A549 (cell line): ENCODE data around the gene SSTR3. TPM values are rescaled to one million over a fixed set of nuclear protein-coding genes. Genes with fewer than 3 reads are reported as not detected.
"Not testable (repeated sequence)": the region's sequence is repeated elsewhere in the genome, so short reads cannot be mapped to it uniquely, and the experiment has no call there.

Source experiments
- ATAC-seq, 2 experiments: fragments of 200-7000 bp in 1 of 2; fragments of >200 bp in 1 of 2; cut with Nextera tagmentation in 1 of 2; cut with Tn5 transposase in 1 of 2; 3 replicates each; pipeline versions ENCODE4 v1.8.0 to v1.9.1; 2018 to 2020; ENCODE audit warnings: mild to moderate bottlenecking in 1 of 2, moderate library complexity in 1 of 2
- CTCF ChIA-PET: fragments of 300-600 bp; sonication (Branson Sonifier 250); formaldehyde crosslinking; extraction: SDS; loops from one replicate; lab custom pipeline; 2021; ENCODE audit warnings: antibody characterized with exemption, inconsistent platforms; lab: Yijun Ruan, JAX
- POLR2A ChIA-PET: fragments of 350-600 bp; formaldehyde crosslinking; extraction: SDS; loops from one replicate; lab custom pipeline; 2021; ENCODE audit warnings: antibody characterized with exemption, inconsistent platforms; lab: Yijun Ruan, JAX
- DNase-seq, 2 experiments: peaks; one replicate each; pipeline versions ENCODE4 v3.0.0 to v3.0.0-alpha.2; 2011 to 2016; ENCODE audit warnings: low read depth in 1 of 2, low spot score in 1 of 2
- FAIRE-seq: peaks from 2 replicates; lab custom pipeline; 2011; peaks lifted over from hg19 to GRCh38; lab: Jason Lieb, UNC
- H3K27ac ChIP-seq, 2 experiments: fragments of >200 bp; sonication (Bioruptor Twin); formaldehyde crosslinking; 3 replicates each; pipeline ENCODE4 v1.5.1; 2016 to 2017
- H3K4me1 ChIP-seq: fragments of >200 bp; sonication (Bioruptor Twin); formaldehyde crosslinking; 3 replicates; pipeline ENCODE4 v1.6.1; 2016
- H3K4me2 ChIP-seq: fragments of >200 bp; sonication (Bioruptor Twin); formaldehyde crosslinking; 3 replicates; pipeline ENCODE4 v1.6.1; 2016
- H3K4me3 ChIP-seq: fragments of >200 bp; sonication (Bioruptor Twin); formaldehyde crosslinking; 3 replicates; pipeline ENCODE4 v1.5.1; 2016
- H3K9me3 ChIP-seq: fragments of >200 bp; sonication (Bioruptor Twin); formaldehyde crosslinking; 3 replicates; pipeline ENCODE4 v1.6.1; 2016
- CBX8 ChIP-seq: fragments of 200-600 bp; sonication (generic); IDR thresholded peaks from 2 replicates; pipeline ENCODE4 v1.6.1; 2016
- CHD4 ChIP-seq: fragments of 200-600 bp; sonication (generic); IDR thresholded peaks from 2 replicates; pipeline ENCODE4 v1.6.1; 2016; ENCODE audit warnings: antibody characterized with exemption, mild to moderate bottlenecking, borderline replicate concordance
- EP300 ChIP-seq, 2 experiments: fragments of >200 bp; sonication (Bioruptor Twin); formaldehyde crosslinking; IDR thresholded peaks; 2 replicates in 1 of 2; 3 replicates in 1 of 2; pipeline ENCODE4 v1.6.1; 2016 to 2017
- FOSB ChIP-seq: fragments of 250-450 bp; sonication (Bioruptor Pico); IDR thresholded peaks from 2 replicates; pipeline ENCODE4 v1.5.0; 2020; ENCODE audit warnings: mild to moderate bottlenecking, moderate library complexity
- FOXS1 ChIP-seq: fragments of 250-450 bp; sonication (Bioruptor Pico); IDR thresholded peaks from 2 replicates; pipeline ENCODE4 v1.5.0; 2020; ENCODE audit warnings: mild to moderate bottlenecking, moderate library complexity
- GATA3 ChIP-seq: IDR thresholded peaks from 2 replicates; pipeline ENCODE4 v1.6.1; 2012; ENCODE audit warnings: borderline replicate concordance
- HDAC2 ChIP-seq: fragments of 200-600 bp; sonication (generic); IDR thresholded peaks from 2 replicates; pipeline ENCODE4 v1.6.1; 2016
- HOXB5 ChIP-seq: fragments of 250-450 bp; sonication (Bioruptor Pico); IDR thresholded peaks from 2 replicates; pipeline ENCODE4 v1.5.0; 2020; ENCODE audit warnings: mild to moderate bottlenecking, moderate library complexity
- JUNB ChIP-seq: fragments of >200 bp; sonication (Bioruptor Twin); formaldehyde crosslinking; IDR thresholded peaks from 2 replicates; pipeline ENCODE4 v1.6.1; 2016
- KDM1A ChIP-seq: fragments of 200-600 bp; sonication (generic); IDR thresholded peaks from 2 replicates; pipeline ENCODE4 v1.6.1; 2016; ENCODE audit warnings: low read depth, mild to moderate bottlenecking
- KDM5A ChIP-seq: fragments of 200-600 bp; sonication (generic); IDR thresholded peaks from 2 replicates; pipeline ENCODE4 v1.6.1; 2016; ENCODE audit warnings: antibody characterized with exemption, mild to moderate bottlenecking
- MAX ChIP-seq: IDR thresholded peaks from 2 replicates; pipeline ENCODE4 v1.6.1; 2012
- NFE2L2 ChIP-seq: fragments of 150-350 bp; conservative IDR thresholded peaks from 2 replicates; pipeline ENCODE4 v1.6.1; 2014; ENCODE audit warnings: low read length
- NR3C1 ChIP-seq: fragments of >200 bp; sonication (Bioruptor Twin); formaldehyde crosslinking; IDR thresholded peaks from 3 replicates; pipeline ENCODE4 v1.6.1; 2017
- POLR2A ChIP-seq: IDR thresholded peaks from 2 replicates; pipeline ENCODE4 v1.6.1; 2012; ENCODE audit warnings: mild to moderate bottlenecking, low read length
- RAD21 ChIP-seq, 2 experiments: fragments of >200 bp in 1 of 2; sonication (Bioruptor Twin) in 1 of 2; formaldehyde crosslinking in 1 of 2; IDR thresholded peaks in 1 of 2; conservative IDR thresholded peaks in 1 of 2; 2 replicates in 1 of 2; 3 replicates in 1 of 2; pipeline ENCODE4 v1.6.1; 2012 to 2018; ENCODE audit warnings: inconsistent platforms in 1 of 2
- RNF2 ChIP-seq: fragments of 200-600 bp; sonication (generic); IDR thresholded peaks from 2 replicates; pipeline ENCODE4 v1.6.1; 2016; ENCODE audit warnings: low read depth, mild to moderate bottlenecking, antibody characterized with exemption, moderate library complexity, borderline replicate concordance
- ZC3H11A ChIP-seq: fragments of 450-650 bp; IDR thresholded peaks from 2 replicates; pipeline ENCODE4 v1.6.1; 2014; ENCODE audit warnings: antibody characterized with exemption, mild to moderate bottlenecking
- WGBS: methylation state at CpG from one replicate; pipeline ENCODE4 v1.1.6; 2017; ENCODE audit errors: missing lambda C conversion rate; 5-methylcytosine and 5-hydroxymethylcytosine counted together
- polyA plus RNA-seq, 4 experiments: library from polyadenylated mRNA; depleted of rRNA in 3 of 4; stranded (reverse); fragments of >200 nt; fragmentation: RNase III in 1 of 4; extraction: RNeasy Plus Mini Kit Qiagen cat#74134 plus additional on column Dnase treatment in 1 of 4; gene quantifications; 2 replicates in 3 of 4; 3 replicates in 1 of 4; pipeline ENCODE4 v1.2.3, GENCODE V29; 2011 to 2017
- TF ChIP-seq, protein P1 (sequence below): fragments of 150-350 bp; IDR thresholded peaks from 2 replicates; pipeline ENCODE4 v1.6.1; 2014; ENCODE audit warnings: low read depth, mild to moderate bottlenecking, low read length
- TF ChIP-seq, protein P2 (sequence below): fragments of >200 bp; sonication (Bioruptor Twin); formaldehyde crosslinking; IDR thresholded peaks from 3 replicates; pipeline ENCODE4 v1.6.1; 2016
- TF ChIP-seq, protein P3 (sequence below): IDR thresholded peaks from 2 replicates; pipeline ENCODE4 v1.6.1; 2012; ENCODE audit warnings: low read depth, borderline replicate concordance

The SSTR3 gene
- polyA plus RNA-seq, 2 of the 4 experiments (the other 2 are of a cell fraction): not detected

- POLR2A ChIA-PET: no interaction called here
- Histone ChIP-seq H3K27ac (peak overlapping the region in 1 of 2 experiments; percentile 60; a peak in 2 of 6 replicates), H3K4me2 (no peak overlapping the region), H3K4me1 (peaks cover 34% of the 10 kb centered on the region), H3K9me3 (no peaks in the 10 kb centered on the region), H3K4me3 (no peak overlapping the region)
- TF ChIP-seq HDAC2 (no peak), ZC3H11A (no peak), NFE2L2 (no peak), NR3C1 (no peak), GATA3 (no peak), RNF2 (no peak), JUNB (no peak), CBX8 (no peak), POLR2A (no peak), FOSB (no peak), FOXS1 (CRISPR knock-in tag) (no peak)
- TF ChIP-seq, protein P1, sequence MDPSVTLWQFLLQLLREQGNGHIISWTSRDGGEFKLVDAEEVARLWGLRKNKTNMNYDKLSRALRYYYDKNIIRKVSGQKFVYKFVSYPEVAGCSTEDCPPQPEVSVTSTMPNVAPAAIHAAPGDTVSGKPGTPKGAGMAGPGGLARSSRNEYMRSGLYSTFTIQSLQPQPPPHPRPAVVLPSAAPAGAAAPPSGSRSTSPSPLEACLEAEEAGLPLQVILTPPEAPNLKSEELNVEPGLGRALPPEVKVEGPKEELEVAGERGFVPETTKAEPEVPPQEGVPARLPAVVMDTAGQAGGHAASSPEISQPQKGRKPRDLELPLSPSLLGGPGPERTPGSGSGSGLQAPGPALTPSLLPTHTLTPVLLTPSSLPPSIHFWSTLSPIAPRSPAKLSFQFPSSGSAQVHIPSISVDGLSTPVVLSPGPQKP: no peak
- no peak for ATAC-seq
- WGBS: 88% methylated on average over 13 of the region's 14 CpGs
- FAIRE-seq: no peak
- CTCF ChIA-PET: interaction anchor here (0.6 to 3.7 kb wide), 6 partner anchors 10 to 414 kb away, joined by 3 to 17 read pairs (median 6); no protein-coding TSS in a partner anchor
- no peak for DNase-seq
Measured at GRCh38 chr22:37172266-37173245, 39.7 kb downstream of the SSTR3 start.

DNA sequence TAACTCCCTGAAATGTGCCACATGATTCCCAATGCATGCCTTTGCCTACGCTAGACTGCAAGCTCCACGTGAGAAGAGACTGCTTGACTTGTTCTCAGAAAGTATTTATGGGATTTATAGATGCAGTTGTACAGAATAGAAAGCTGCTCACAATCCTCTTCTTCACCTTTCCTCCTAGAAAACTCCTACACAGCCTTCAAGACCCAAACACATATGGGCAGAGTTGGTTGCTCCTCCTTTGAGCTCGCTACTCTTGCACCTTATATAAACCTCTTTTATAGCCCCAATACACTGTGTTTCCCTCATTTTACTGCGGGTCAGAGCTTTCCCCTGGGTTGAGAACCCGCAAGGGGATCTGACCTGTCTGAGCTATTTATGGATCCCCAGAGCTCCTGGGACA lies 40.6 kb downstream of the SSTR3 start:
- H3K27ac ChIP-seq: peak overlapping the region in 1 of 2 experiments; percentile 87; a peak in 1 of 6 replicates
- H3K4me2 ChIP-seq: no peak overlapping the region
- no peak for ATAC-seq
- peaks cover 34% of the 10 kb centered on the region for H3K4me1 ChIP-seq
- no peak for DNase-seq
- 82% methylated on average over 5 of the region's 5 CpGs for WGBS
- CTCF ChIA-PET: interaction anchor here (1.1 to 3.7 kb wide), 5 partner anchors 9 to 89 kb away, joined by 3 to 17 read pairs (median 7); no protein-coding TSS in a partner anchor
- H3K4me3 ChIP-seq: no peak overlapping the region
- FAIRE-seq: no peak
- POLR2A ChIA-PET: no interaction called here
- no peak for TF ChIP-seq CBX8
- H3K9me3 ChIP-seq: no peaks in the 10 kb centered on the region

GRCh38 chr22:37170689-37171405 lies 41.4 kb downstream of the SSTR3 start:
- H3K4me2 ChIP-seq, ATAC-seq, H3K4me3 ChIP-seq, POLR2A ChIA-PET, DNase-seq, FAIRE-seq, H3K9me3 ChIP-seq: not testable (repeated sequence)
- CTCF ChIA-PET: interaction anchor here (1.1 to 3.7 kb wide), 5 partner anchors 8 to 89 kb away, joined by 3 to 17 read pairs (median 4); no protein-coding TSS in a partner anchor
- WGBS: 92% methylated on average over 16 of the region's 16 CpGs
- Histone ChIP-seq H3K4me1 (peaks cover 39% of the 10 kb centered on the region), H3K27ac (peak overlapping the region in 1 of 2 experiments; percentile 87; a peak in 4 of 6 replicates)

GRCh38 chr22:37169947-37170688 lies 42.2 kb downstream of the SSTR3 start:
- ATAC-seq: no peak
- 93% methylated on average over 10 of the region's 10 CpGs for WGBS
- TF ChIP-seq KDM5A: no peak
- no peak for TF ChIP-seq MAX
- TF ChIP-seq, protein P2, sequence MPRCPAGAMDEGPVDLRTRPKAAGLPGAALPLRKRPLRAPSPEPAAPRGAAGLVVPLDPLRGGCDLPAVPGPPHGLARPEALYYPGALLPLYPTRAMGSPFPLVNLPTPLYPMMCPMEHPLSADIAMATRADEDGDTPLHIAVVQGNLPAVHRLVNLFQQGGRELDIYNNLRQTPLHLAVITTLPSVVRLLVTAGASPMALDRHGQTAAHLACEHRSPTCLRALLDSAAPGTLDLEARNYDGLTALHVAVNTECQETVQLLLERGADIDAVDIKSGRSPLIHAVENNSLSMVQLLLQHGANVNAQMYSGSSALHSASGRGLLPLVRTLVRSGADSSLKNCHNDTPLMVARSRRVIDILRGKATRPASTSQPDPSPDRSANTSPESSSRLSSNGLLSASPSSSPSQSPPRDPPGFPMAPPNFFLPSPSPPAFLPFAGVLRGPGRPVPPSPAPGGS: no peak
- TF ChIP-seq HOXB5 (CRISPR knock-in tag): no peak
- TF ChIP-seq KDM1A: no peak
- TF ChIP-seq JUNB: no peak
- TF ChIP-seq EP300 (IDR thresholded peaks at IDR 0.05): no peak
- TF ChIP-seq CHD4: no peak
- TF ChIP-seq RAD21 (conservative IDR thresholded peaks at IDR 0.05 in 1 of 2, IDR thresholded peaks at IDR 0.05 in 1 of 2): no peak
- TF ChIP-seq, protein P3, sequence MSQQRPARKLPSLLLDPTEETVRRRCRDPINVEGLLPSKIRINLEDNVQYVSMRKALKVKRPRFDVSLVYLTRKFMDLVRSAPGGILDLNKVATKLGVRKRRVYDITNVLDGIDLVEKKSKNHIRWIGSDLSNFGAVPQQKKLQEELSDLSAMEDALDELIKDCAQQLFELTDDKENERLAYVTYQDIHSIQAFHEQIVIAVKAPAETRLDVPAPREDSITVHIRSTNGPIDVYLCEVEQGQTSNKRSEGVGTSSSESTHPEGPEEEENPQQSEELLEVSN: no peak
- CTCF ChIA-PET: interaction anchor here (1.5 to 3.7 kb wide), 3 partner anchors 10 to 90 kb away, joined by 3 to 10 read pairs (median 4); no protein-coding TSS in a partner anchor
- Histone ChIP-seq H3K4me3 (no peak overlapping the region), H3K27ac (peak overlapping the region; percentile 16 to 87; a peak in 4 of 6 replicates), H3K4me1 (peaks cover 42% of the 10 kb centered on the region), H3K9me3 (no peaks in the 10 kb centered on the region), H3K4me2 (no peak overlapping the region; the same call in 2 of the 3 replicates)
- no peak for FAIRE-seq
- POLR2A ChIA-PET: no interaction called here
- no peak for DNase-seq
